ENCODE data around the gene WDR49. TPM values are rescaled to one million over a fixed set of nuclear protein-coding genes. Genes with fewer than 3 reads are reported as not detected.

The WDR49 gene
- total and polyA plus RNA-seq, 4 donors = 1.4 to 33.9 (median 9.8) TPM

DNA sequence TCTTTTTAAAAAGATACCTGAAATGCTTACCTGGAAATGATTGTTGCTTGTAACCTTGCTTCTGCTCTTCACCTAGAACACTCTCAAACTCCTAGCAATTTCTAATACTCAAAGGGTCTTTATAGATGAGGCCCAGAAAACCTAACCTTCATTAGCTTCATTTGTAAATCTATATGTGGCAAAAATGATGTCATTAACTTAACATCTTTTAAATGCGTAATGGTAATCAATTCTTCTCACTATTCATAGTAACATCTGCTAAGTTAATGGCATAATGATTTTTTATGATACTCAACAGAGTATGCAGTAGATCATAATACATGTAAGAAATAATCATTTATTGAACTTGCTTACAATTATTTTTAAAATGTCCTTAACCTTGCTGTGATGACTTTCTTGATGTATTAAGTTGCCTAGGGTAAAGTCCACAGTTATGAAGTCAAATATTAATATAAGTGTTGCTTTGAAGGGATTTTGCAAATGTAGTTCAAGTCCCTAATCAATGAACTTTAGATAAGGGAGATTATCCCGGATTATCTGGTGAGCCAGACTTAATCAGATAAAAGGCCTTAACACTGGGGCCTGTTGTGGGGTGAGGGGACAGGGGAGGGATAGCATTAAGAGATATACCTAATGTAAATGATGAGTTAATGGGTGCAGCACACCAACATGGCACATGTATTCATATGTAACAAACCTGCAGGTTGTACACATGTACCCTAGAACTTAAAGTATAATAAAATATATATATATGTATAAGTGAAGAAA is 169.8 kb downstream of the WDR49 start:
- Histone ChIP-seq H3K4me1 (ENCODE audit: control insufficient read depth in 5 of 5, insufficient read depth in 5 of 5, low read length in 5 of 5) (no peaks in the 10 kb centered on the region), H3K4me3 (no peak overlapping the region), H3K9me3 (ENCODE audit: control insufficient read depth in 4 of 4, insufficient read depth in 3 of 4, low read length in 3 of 4) (peaks cover 0 to 6% (median 0%) of the 10 kb centered on the region in 4 donors), H3K27ac (ENCODE audit: low read depth in 1 of 2, low read length in 1 of 2) (no peak overlapping the region), H3K9ac (ENCODE audit: insufficient read depth in 1 of 2, low read length in 2 of 2) (no peak overlapping the region), H3K36me3 (ENCODE audit: control insufficient read depth in 4 of 4, insufficient read depth in 4 of 4, low read length in 4 of 4) (no peaks in the 10 kb centered on the region), H3K27me3 (ENCODE audit: control insufficient read depth in 3 of 3, insufficient read depth in 3 of 3, low read length in 2 of 3) (no peaks in the 10 kb centered on the region)
- TF ChIP-seq CTCF (IDR thresholded peaks at IDR 0.05; ENCODE audit: control extremely low read depth, extremely low read depth) = no peak
- 83 to 90% methylated on average over 2 of the region's 2 CpGs for WGBS, 2 donors
- no peak for ATAC-seq (ENCODE audit: insufficient read depth, low FRiP score)
- no peak for DNase-seq

DNA sequence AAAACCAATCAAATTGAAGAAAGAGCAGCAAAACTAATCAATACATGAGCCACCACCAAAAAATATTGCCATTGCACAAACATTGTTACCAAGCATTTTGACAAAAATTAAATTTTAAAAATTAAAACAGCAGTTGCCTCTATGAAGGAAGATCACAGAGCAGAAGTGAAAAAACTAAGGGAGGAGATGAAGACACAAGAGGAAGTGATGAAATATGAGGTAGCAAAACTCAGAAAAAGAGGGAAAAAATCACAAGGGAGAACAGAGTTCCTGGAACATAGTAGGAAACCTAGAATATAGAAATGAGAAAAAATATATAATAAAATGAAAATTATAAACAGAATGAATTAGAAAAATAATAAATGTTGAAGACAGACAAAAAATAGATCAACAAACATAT is 172.6 kb downstream of the WDR49 start:
- H3K4me3 ChIP-seq = no peak overlapping the region
- no peaks in the 10 kb centered on the region for H3K36me3 ChIP-seq (ENCODE audit: control insufficient read depth in 4 of 4, insufficient read depth in 4 of 4, low read length in 4 of 4)
- no peak for DNase-seq
- H3K9me3 ChIP-seq (ENCODE audit: control insufficient read depth in 4 of 4, insufficient read depth in 3 of 4, low read length in 3 of 4) = peaks cover 0 to 1% (median 0%) of the 10 kb centered on the region in 4 donors
- no peak overlapping the region for H3K27ac ChIP-seq (ENCODE audit: low read depth in 1 of 2, low read length in 1 of 2)
- H3K27me3 ChIP-seq (ENCODE audit: control insufficient read depth in 3 of 3, insufficient read depth in 3 of 3, low read length in 2 of 3) = no peaks in the 10 kb centered on the region
- H3K9ac ChIP-seq (ENCODE audit: insufficient read depth in 1 of 2, low read length in 2 of 2) = no peak overlapping the region
- H3K4me1 ChIP-seq (ENCODE audit: control insufficient read depth in 5 of 5, insufficient read depth in 5 of 5, low read length in 5 of 5) = no peaks in the 10 kb centered on the region
- no peak for ATAC-seq (ENCODE audit: insufficient read depth, low FRiP score)
- no peak for TF ChIP-seq CTCF (IDR thresholded peaks at IDR 0.05; ENCODE audit: control extremely low read depth, extremely low read depth)

GRCh38 chr3:167480748-167481147 is 173.0 kb downstream of the WDR49 start:
- no peak for DNase-seq
- H3K4me1 ChIP-seq (ENCODE audit: control insufficient read depth in 5 of 5, insufficient read depth in 5 of 5, low read length in 5 of 5) = no peaks in the 10 kb centered on the region
- 83 to 93% methylated on average over 2 of the region's 2 CpGs for WGBS, 2 donors
- no peaks in the 10 kb centered on the region for H3K9me3 ChIP-seq (ENCODE audit: control insufficient read depth in 4 of 4, insufficient read depth in 3 of 4, low read length in 3 of 4)
- no peak for TF ChIP-seq CTCF (IDR thresholded peaks at IDR 0.05; ENCODE audit: control extremely low read depth, extremely low read depth)
- no peak for ATAC-seq (ENCODE audit: insufficient read depth, low FRiP score)
- H3K27me3 ChIP-seq (ENCODE audit: control insufficient read depth in 3 of 3, insufficient read depth in 3 of 3, low read length in 2 of 3) = no peaks in the 10 kb centered on the region
- H3K4me3 ChIP-seq = no peak overlapping the region
- no peaks in the 10 kb centered on the region for H3K36me3 ChIP-seq (ENCODE audit: control insufficient read depth in 4 of 4, insufficient read depth in 4 of 4, low read length in 4 of 4)
- H3K9ac ChIP-seq (ENCODE audit: insufficient read depth in 1 of 2, low read length in 2 of 2) = no peak overlapping the region
- no peak overlapping the region for H3K27ac ChIP-seq (ENCODE audit: low read depth in 1 of 2, low read length in 1 of 2)

DNA sequence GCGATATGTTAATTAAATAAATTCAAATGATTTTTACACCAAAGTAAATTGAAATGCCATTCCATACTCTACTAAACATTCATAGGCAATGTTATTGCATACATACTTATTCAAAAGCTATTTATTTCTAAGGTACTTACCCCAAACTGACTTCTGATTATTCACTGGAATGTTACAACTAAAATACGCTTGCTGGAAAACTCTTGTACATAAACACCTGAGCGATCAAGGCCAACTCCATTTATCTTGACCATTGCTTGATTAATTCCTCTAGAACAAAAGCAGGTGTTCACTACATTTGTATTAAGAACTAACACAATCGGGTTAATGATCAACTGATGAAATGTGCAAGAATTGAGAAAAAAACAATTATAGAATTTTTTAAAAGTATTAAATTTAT is 179.9 kb downstream of the WDR49 start, which contains the start of gene SERPINI2:
TSS of gene SERPINI2 (minus strand) at position 180 of the 400 bp plus-strand sequence. CDS start 2,208 bp downstream, outside the sequence.
- DNase-seq (no peak), ATAC-seq (ENCODE audit: insufficient read depth, low FRiP score) (no peak)
- no peaks in the 10 kb centered on the region for H3K36me3 ChIP-seq (ENCODE audit: control insufficient read depth in 4 of 4, insufficient read depth in 4 of 4, low read length in 4 of 4)

More for the DNA sequence above, 179.9 kb downstream of the WDR49 start, which contains the start of gene SERPINI2:
- no peak within 1 kb of the TSS for H3K9ac ChIP-seq (ENCODE audit: insufficient read depth in 1 of 2, low read length in 2 of 2)
- H3K4me1 ChIP-seq (ENCODE audit: control insufficient read depth in 5 of 5, insufficient read depth in 5 of 5, low read length in 5 of 5) = no peaks in the 10 kb centered on the region
- TF ChIP-seq CTCF (IDR thresholded peaks at IDR 0.05; ENCODE audit: control extremely low read depth, extremely low read depth) = no peak
- 78 to 91% methylated on average over 4 of the region's 4 CpGs for WGBS, 2 donors
- H3K27me3 ChIP-seq (ENCODE audit: control insufficient read depth in 3 of 3, insufficient read depth in 3 of 3, low read length in 2 of 3) = no peaks in the 10 kb centered on the region
- H3K27ac ChIP-seq (ENCODE audit: low read depth in 1 of 2, low read length in 1 of 2) = no peak within 1 kb of the TSS
- no peaks in the 10 kb centered on the region for H3K9me3 ChIP-seq (ENCODE audit: control insufficient read depth in 4 of 4, insufficient read depth in 3 of 4, low read length in 3 of 4)
- no peak within 1 kb of the TSS for H3K4me3 ChIP-seq

All from lung (tissue), 12 donors.